Measurements from ENCODE around the gene SH3BP2.

SH3BP2 gene

GRCh38 chr4:2835978-2836377 is 43.1 kb downstream of the SH3BP2 start:
- DNase-seq = no peak

DNA sequence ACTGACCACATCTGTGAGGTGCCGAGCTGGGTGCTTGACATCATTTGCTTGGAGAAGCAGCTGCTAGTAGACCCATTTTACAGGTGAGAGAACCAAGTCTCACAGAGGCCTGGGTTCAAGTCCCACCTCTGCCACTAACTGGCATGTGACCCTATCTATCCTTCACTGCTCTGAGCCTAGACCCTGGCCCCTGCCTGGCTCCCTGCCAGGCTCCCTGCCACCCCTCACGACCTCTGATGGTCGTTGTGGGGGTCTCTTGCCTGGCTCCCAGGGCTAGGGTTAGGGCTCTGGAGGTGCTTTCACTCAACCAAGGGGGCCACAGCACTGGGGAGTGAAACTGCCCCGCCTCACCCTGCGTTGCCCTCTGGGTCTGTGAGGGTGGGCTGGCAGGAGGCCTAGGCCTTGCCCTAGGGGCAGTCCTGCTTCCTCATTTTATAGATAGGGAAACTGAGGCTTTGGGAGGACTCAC is 43.5 kb downstream of the SH3BP2 start:
- no peak for DNase-seq

- no peak for DNase-seq
Measured at GRCh38 chr4:2837110-2837903, 44.4 kb downstream of the SH3BP2 start.

GRCh38 chr4:2837904-2838496 is 45.1 kb downstream of the SH3BP2 start:
- peak; percentile 58 to 65 for DNase-seq

GRCh38 chr4:2839060-2839459 is 46.2 kb downstream of the SH3BP2 start:
- DNase-seq = no peak

GRCh38 chr4:2842687-2843262 is 49.9 kb downstream of the SH3BP2 start:
- DNase-seq = peak; percentile 18 to 23

DNA sequence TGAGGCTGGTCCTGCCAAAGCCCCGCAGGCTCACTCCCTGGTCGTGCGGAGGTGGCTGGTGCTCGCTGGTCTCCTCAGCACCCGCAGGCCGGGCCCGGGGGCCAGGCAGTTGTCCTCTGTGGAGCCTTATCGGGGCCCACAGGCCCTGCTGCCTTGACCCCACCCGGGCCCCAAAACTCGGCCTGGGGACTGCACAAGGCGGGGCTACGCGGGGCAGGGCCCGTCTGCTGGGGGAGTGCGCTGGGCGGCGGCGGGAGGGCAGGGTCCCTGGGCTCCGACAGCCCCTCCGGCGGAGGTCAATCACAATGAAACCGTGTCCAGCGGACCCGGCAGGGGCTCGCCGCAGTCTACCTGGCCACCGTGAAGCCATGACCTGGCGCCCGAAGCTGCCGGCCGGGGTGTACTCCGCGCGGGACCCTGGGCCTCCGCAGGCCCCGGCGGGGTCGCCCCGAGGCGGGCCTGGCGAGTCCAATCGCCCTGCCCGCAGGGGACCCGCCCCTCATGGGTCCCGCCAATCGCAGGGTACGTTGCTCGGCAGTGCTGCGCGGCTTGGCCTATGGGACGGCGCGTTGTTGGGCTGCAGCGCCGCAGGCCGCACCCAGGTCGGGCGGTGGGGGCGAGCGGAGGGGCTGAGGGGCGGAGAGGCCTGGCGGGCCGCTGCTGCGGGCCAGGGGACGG is 50.5 kb downstream of the SH3BP2 start, which contains the start of gene ADD1:
TSS of gene ADD1 (plus strand) at position 582 of the 678 bp plus-strand sequence. CDS start 32,072 bp downstream, outside the sequence.
- DNase-seq = peak; percentile 91 to 97

- DNase-seq = peak; percentile 40 to 62
Measured at GRCh38 chr4:2843941-2844584, 51.2 kb downstream of the SH3BP2 start.

GRCh38 chr4:2846172-2846571 is 53.3 kb downstream of the SH3BP2 start:
- DNase-seq = no peak

- DNase-seq = no peak
Measured at GRCh38 chr4:2847302-2847871, 54.5 kb downstream of the SH3BP2 start.

DNA sequence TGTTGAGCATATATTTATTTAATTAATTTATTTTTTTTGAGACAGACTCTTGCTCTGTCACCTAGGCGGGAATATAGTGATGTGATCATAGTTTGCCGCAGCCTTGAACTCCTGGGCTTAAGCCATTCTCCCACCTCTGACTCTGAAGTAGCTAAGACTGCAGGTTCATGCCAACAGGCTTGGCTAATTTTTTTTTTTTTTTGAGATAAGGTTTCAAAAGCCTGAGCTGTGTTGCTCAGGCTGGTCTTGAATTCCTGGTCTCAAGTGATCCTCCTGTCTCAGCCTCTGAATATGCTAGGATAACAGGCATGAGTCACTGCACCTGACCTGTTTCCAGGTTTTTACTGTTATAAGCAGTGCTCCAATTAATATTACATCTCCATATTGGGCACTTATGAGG is 55.6 kb downstream of the SH3BP2 start:
- no peak for DNase-seq

DNA sequence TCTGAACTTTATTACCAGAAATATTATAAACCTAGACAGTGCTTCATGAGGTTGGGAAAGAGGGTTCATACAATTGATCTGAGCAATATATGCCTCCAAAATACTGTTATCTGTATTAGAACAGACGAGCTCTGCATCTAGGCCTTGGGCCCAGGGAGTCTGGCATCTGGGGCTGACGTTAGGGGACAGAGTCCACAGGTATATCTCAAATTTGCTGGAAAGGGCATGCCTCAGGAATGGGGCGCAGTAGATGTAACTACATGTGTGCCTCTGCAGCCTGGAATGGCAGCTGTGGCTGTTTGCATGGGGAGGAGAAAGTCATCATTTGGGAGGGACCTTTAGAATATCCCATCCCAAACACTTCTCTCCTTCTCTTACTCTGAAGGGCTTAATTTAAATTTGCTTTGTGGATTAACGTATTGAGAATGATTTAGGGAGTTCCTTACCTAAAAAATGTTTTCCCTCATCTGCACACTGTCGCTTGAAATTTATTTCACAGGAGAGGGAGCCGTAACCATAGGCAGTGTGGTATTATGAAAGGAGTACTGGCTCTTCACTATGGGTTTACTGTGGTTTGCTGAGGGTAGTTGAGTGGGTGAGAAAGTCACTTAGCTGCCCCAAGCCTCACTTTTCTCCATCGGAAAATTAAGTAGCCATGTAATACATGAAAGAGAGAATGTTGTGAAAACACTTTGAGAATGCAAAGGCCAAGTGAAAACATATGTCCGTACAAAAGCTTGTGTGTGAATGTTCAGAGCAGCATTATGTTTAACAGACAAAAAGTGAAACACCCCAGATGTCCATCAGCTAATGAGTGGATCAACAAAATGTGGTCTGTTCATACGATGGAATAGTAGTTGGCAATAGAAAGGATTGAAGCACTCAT is 56.6 kb downstream of the SH3BP2 start:
- no peak for DNase-seq

DNA sequence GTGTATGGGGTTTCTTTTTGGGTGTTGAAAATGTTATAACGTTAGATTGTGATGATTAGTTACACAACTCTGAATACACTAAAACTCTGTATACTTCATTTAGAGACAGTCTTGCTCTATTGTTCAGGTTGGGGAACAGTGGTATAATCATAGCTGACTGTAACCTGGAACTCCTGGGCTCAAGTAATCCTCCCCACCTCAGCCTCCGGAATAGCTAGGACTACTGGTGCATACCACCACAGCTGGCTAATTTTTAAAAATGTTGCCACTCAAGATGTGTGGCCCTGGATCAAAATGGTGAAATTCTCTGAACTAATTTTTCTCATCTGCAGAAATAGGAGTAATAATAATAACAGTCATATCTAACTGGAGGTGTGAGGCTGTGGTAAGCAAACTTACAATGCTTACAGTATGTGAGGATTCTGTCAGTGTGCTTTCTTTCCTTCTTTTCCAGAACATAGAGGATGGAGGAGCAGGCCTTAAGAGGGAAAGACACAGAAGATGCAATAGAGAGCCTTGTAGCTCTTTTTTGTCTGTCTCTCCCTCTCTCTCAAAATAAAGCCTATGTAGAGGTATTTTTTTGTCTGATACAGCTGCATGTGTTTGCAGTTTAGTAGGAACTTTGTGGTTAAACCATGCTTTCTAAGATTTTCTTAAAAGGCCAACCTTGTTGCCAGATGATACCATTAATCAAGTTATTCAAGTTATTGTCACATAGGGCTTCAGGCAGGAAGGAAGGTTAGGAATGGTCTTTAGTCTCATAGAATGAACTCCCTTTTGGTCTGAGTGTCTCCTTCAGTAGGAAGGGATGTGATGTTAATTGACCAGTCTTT is 58.3 kb downstream of the SH3BP2 start:
- DNase-seq = no peak

DNA sequence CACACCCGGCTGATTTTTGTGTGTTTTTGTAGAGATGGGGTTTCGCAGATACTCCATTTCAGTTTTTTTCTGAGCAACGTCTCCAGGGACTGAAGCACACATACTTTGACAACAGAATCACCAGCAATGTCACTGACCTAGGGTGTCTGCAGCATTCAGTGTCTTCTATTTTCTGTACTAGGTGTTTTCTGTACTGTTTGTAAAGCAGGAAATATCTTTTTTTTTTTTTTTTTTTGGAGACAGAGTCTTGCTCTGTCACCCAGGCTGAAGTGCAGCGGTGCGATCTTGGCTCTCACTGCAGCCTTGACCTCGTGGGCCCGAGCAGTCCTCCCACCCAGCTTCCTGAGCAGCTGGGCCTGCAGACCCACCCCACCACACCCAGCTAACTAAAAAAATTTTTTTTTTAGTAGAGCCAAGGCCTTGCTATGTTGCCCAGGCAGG is 59.6 kb downstream of the SH3BP2 start:
- no peak for DNase-seq

DNA sequence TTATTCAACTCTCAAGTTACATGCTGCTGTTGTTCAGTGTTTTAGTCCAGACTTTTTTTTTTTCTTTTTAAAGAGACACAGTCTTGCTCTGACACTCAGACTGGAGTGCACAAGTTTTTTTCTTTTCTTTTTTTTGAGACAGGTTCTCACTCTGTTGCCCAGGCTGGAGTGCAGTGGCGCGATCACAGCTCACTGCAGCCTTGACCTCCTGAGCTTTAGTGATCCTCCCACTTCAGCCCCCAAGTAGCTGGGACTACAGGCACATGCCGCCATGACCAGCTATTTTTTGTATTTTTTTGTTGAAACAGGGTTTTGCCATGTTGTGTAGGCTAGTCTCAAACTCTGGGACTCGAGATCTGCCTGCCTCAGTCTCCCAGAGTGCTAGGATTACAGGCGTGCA is 62.7 kb downstream of the SH3BP2 start:
- DNase-seq = no peak

DNA sequence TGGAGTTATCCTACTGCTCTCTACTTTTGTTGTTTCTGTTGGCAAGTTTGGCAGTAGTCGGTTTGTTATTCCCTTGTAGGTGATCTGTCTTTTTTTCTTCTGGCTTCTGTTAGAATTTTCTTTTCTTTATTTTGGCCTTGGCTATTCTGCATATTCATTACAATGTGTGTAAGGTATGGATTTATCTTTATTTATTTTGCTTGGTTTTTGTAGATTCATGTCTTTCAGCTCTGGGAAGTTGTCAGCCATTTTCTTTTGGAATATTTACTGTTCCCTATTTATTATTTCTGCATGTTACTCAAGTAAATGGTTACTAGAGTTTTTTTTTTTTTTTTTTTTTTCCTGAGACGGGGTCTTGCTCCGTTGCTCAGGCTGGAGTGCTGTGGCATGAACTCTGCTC is 63.4 kb downstream of the SH3BP2 start:
- no peak for DNase-seq

- no peak for DNase-seq
Measured at GRCh38 chr4:2857349-2857927, 64.6 kb downstream of the SH3BP2 start.

- DNase-seq = no peak
Measured at GRCh38 chr4:2858451-2859217, 65.7 kb downstream of the SH3BP2 start.

DNA sequence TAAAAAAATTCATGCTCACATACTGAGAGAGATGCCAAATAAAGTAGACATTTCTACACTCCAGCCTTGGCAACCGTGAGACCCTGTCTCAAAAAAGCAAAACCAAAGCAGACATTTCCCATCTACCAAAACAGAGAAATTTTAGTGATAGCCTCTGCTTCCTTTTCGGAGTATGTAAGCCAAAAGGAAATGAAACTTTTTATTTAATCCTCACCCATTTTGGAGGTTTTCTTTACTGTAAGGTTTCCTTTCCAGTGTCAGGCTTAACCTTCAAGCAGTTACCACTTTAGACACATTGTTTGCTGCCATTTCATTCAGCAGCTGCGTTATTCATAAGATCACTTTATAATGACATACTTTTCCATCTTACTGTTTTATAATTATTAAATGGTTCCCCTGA is 66.6 kb downstream of the SH3BP2 start:
- DNase-seq = no peak
